Glutamatergic neuron (in vitro differentiated cells): ENCODE results near the gene BMP8A. TPM values are rescaled to one million over a fixed set of nuclear protein-coding genes. Genes with fewer than 3 reads are reported as not detected.

ENCODE experiments used
- DNase-seq: peaks from one replicate; pipeline ENCODE4 v3.0.0; 2022
- H3K27ac Mint-ChIP-seq: one replicate; pipeline ENCODE4 v1.8.0; 2020; ENCODE audit warnings: mild to moderate bottlenecking, mixed read lengths, inconsistent platforms; ENCODE audit not compliant: unreplicated experiment
- H3K27me3 Mint-ChIP-seq: one replicate; pipeline ENCODE4 v1.8.0; 2020; ENCODE audit warnings: mild to moderate bottlenecking, moderate library complexity, mixed read lengths, inconsistent platforms; ENCODE audit not compliant: unreplicated experiment
- H3K36me3 Mint-ChIP-seq: one replicate; pipeline ENCODE4 v1.8.0; 2020; ENCODE audit warnings: mild to moderate bottlenecking, mixed read lengths, inconsistent platforms; ENCODE audit not compliant: unreplicated experiment
- H3K4me1 Mint-ChIP-seq: one replicate; pipeline ENCODE4 v1.8.0; 2020; ENCODE audit warnings: mild to moderate bottlenecking, low read depth, mixed read lengths, inconsistent platforms; ENCODE audit not compliant: unreplicated experiment
- H3K4me3 Mint-ChIP-seq: one replicate; pipeline ENCODE4 v1.8.0; 2020; ENCODE audit warnings: mild to moderate bottlenecking, mixed read lengths, inconsistent platforms; ENCODE audit not compliant: unreplicated experiment
- H3K9me3 Mint-ChIP-seq: one replicate; pipeline ENCODE4 v1.8.0; 2020; ENCODE audit warnings: mild to moderate bottlenecking, moderate library complexity, mixed read lengths, inconsistent platforms; ENCODE audit not compliant: unreplicated experiment
- CTCF ChIP-seq: fragments of 200-600 bp; sonication (generic); IDR thresholded peaks from one replicate; pipeline ENCODE4 v1.5.0; 2021; ENCODE audit not compliant: partially characterized antibody, unreplicated experiment
- total RNA-seq: library from RNA; stranded (reverse); fragmentation: NEBNext Ultra II Directional; extraction: Animal tissue kit (Norgen Biotek cat#: 25700); gene quantifications from one replicate; pipeline ENCODE4 v1.2.1, GENCODE V29; 2021; ENCODE audit not compliant: unreplicated experiment

Gene BMP8A
- total RNA-seq, 1 donor from 2014 or later: 0.37 TPM

GRCh38 chr1:39566441-39567137, 75.2 kb downstream of the BMP8A start:
- TF ChIP-seq CTCF: no peak
- no peak overlapping the region for H3K4me3 Mint-ChIP-seq
- DNase-seq: no peak
- H3K4me1 Mint-ChIP-seq: no peaks in the 10 kb centered on the region
- H3K27me3 Mint-ChIP-seq: peaks cover 1% of the 10 kb centered on the region
- no peak overlapping the region for H3K27ac Mint-ChIP-seq
- no peaks in the 10 kb centered on the region for H3K9me3 Mint-ChIP-seq
- H3K36me3 Mint-ChIP-seq: peaks cover 6% of the 10 kb centered on the region

GRCh38 chr1:39567302-39567701, 75.9 kb downstream of the BMP8A start:
- no peak for DNase-seq
- TF ChIP-seq CTCF: no peak
- Mint-ChIP-seq H3K27ac (no peak overlapping the region), H3K4me1 (peaks cover 3% of the 10 kb centered on the region), H3K27me3 (peaks cover 2% of the 10 kb centered on the region), H3K9me3 (no peaks in the 10 kb centered on the region), H3K36me3 (peaks cover 6% of the 10 kb centered on the region), H3K4me3 (no peak overlapping the region)

GRCh38 chr1:39568208-39568607, 76.8 kb downstream of the BMP8A start:
- Mint-ChIP-seq H3K4me3 (no peak overlapping the region), H3K4me1 (peaks cover 5% of the 10 kb centered on the region), H3K36me3 (peaks cover 6% of the 10 kb centered on the region), H3K9me3 (no peaks in the 10 kb centered on the region), H3K27me3 (peaks cover 2% of the 10 kb centered on the region), H3K27ac (no peak overlapping the region)
- no peak for DNase-seq
- no peak for TF ChIP-seq CTCF

GRCh38 chr1:39569034-39569433, 77.6 kb downstream of the BMP8A start:
- peaks cover 12% of the 10 kb centered on the region for H3K4me1 Mint-ChIP-seq
- peaks cover 2% of the 10 kb centered on the region for H3K27me3 Mint-ChIP-seq
- DNase-seq: no peak
- peaks cover 6% of the 10 kb centered on the region for H3K36me3 Mint-ChIP-seq
- no peaks in the 10 kb centered on the region for H3K9me3 Mint-ChIP-seq
- H3K4me3 Mint-ChIP-seq: no peak overlapping the region
- no peak overlapping the region for H3K27ac Mint-ChIP-seq
- TF ChIP-seq CTCF: no peak

- TF ChIP-seq CTCF: no peak
- Mint-ChIP-seq H3K36me3 (peaks cover 6% of the 10 kb centered on the region), H3K4me3 (no peak overlapping the region), H3K4me1 (peaks cover 22% of the 10 kb centered on the region), H3K9me3 (peaks cover 4% of the 10 kb centered on the region), H3K27me3 (peaks cover 4% of the 10 kb centered on the region), H3K27ac (no peak overlapping the region)
- DNase-seq: no peak
These were observed 79.2 kb downstream of the BMP8A start for GRCh38 chr1:39570477-39571177.
